ENCODE data around the gene RASEF. TPM values are rescaled to one million over a fixed set of nuclear protein-coding genes. Genes with fewer than 3 reads are reported as not detected.
A peak's percentile ranks its signal among the peaks of the same experiment; 100 is the strongest.
"Not testable (repeated sequence)": the region's sequence is repeated elsewhere in the genome, so short reads cannot be mapped to it uniquely, and the experiment has no call there.

The RASEF gene
- total RNA-seq, 1 experiment from 2014 or later, result not detected

DNA sequence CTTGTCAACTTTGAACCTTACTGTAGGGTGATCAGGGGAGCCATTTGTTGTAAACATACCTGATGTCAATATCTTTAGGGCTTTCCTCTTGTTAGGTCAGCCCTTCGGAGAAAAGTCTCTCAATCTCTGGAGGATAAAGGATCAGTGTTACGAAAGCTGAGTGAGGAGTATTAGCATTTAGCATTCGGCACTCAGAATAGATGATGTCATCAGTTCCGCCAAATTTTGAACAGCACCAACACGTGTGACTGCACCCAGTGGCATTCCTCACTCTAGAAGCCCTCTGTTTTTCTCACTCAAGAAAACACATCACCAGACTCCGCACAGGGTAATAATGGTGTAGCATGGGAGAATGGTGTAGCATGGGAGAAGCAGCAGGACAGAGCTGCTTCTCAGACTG is 87.8 kb downstream of the RASEF start:
- no peak for DNase-seq (ENCODE audit: low read depth)

DNA sequence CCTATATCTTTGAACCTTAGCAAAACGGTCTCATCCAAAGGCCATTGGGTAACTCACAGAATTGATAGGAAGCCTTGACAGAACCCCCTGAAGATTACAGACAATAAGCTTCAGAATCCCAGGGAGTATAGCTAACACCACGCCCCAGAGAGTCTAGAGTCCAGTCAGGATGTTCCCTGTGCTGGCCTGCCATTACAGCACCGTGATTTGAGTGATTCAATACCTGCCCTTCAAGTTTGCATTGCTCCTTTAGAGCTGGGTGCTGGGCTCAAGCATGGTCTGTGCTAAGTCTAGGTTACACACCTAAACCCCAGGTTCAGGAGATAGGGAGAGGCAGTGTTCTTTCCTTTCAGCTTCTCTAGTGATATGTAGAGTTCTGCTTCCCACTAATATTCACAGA is 90.5 kb downstream of the RASEF start:
- DNase-seq (ENCODE audit: low read depth), result no peak

DNA sequence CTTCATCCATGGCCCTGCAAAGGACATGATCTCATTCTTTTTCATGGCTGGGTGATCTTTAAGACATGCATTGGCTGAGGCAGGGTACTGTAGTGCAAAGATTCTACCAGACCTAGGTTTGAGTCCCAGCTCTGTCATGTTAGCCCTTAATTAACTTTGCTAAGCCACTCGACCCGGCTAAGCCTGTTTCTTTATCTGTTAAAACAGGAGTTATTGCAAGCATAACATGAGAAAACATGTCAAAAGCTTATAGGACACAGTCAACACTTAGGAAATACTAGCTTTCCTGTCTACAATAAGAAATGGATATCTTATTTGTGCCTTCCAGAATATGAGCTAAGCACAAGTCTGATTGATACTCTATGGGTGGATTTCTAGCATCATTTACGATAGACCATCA is 92.6 kb downstream of the RASEF start:
- DNase-seq (ENCODE audit: low read depth), result no peak

DNA sequence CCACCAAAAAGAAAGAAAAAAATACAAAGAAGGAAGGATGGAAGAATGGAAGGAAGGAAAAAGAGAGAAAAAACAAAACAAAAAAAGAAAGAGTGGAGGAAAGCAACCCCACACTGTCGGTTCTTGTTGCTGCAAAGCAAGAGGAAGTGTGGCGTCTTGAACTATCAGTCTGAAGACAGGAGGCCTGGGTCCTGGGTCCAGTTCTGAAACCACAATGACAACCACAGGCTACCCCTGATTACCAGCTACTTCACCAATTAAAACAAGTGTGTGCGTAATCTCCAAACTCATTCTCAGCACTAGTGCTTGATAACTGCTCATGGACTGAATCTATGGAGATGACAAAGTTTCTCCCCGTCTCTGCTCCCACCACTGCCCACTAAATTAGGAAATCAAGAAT is 93.7 kb downstream of the RASEF start:
- no peak for DNase-seq (ENCODE audit: low read depth)

DNA sequence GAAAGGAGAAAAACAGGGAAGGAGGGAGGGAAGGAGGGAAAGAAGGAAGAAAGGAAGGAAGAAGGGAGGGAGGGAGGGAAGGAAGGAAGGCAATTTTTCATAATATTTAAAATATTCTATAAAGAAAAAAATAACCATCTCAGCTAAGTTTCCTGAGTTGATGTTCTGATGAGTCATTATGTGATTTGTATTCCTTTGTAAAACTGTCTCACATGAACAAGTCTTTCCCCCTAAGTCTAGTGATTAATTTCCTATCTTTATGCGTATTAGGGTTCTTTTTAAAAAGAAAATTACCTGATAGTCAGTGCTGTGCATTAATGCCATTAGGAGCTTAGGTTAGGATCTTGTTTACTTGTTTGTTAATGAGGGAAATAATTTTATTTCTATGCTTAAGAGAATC is 94.1 kb downstream of the RASEF start:
- no peak for DNase-seq (ENCODE audit: low read depth)

DNA sequence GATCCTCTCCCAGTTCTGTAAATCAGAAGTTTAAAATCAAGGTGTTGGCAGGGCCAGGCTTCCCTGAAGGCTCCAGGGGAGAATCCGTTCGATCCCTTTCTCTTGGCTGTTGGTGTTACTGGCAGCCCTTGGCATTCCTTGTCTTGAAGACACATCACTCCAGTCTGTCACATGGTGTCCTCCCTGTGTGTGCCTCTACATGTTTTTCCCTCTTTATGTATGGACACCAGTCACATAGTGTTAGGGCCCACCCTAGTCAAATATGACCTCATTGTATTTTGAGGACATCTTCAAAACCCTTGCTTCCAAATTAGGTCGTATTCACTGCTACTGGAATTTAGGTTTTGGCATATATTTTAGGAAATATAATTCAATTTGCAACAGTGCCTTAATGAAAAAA is 94.6 kb downstream of the RASEF start:
- DNase-seq (ENCODE audit: low read depth), result no peak

DNA sequence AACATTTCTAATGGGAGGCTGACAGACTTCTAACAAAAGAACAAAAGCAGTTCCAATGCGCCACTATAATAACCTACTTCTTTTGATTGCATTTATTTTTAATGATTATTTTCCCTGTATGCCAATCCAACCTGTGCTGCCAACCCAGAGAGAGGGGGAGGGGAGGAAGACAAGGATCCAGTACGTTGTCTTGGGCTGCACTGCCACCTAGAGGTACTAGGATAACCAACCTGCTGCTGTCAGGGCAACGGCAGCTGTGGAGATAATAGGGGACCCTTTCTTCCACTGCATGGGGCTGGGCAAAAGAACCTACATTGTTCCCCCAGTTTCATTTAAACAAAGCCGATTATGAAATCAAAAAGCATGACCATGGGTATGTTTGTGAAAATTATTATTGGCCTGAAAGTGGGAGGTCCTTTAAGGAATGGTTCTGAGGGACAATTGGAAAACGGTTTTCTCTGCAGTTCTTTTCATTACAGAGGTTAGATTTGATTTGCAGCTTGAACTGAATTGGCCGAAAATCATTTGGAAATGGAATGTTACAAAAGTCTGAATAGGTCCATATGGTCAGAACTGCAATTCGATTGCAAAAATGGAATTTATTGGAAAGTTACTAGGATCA is 101.3 kb downstream of the RASEF start:
- DNase-seq (ENCODE audit: low read depth), result peak; percentile 56

DNA sequence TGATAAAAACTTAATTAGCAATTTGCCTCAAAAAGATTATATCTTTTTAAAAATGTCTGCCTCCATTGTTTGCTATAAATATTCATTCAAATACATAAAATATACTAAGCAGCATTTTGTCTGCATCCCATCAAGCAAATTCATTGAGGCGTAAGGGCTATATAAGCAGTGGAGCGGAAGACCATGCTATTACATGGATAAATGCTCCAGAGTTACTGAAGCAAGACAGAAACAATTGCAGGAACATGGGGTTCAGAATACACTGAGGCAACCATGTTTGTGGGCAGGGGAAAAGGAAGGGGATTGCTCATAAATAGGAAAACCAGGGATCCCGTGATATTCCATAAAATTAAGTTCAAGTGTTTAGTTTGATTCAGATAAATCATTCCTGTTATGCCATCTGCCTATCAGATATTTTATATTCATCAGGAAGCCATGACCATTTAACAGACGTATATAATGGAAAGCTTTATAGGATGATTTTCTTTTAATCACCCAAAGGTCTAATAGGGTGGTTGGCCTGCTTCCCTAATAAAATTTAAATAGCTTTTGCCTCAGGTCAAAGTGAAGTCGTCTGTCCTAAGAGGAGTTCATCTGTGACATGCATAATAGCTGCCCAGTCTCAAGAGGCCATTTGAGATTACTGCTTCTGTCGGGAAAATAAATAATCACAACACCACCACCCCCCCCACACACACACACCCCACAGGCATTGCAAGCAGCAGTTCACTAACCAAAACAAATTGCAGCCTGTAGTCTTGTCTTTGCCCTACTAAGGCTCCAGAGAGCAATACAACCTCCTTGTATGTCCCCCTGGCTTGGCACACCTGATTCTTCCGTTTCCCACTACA is 105.2 kb downstream of the RASEF start:
- no peak for DNase-seq (ENCODE audit: low read depth)

DNA sequence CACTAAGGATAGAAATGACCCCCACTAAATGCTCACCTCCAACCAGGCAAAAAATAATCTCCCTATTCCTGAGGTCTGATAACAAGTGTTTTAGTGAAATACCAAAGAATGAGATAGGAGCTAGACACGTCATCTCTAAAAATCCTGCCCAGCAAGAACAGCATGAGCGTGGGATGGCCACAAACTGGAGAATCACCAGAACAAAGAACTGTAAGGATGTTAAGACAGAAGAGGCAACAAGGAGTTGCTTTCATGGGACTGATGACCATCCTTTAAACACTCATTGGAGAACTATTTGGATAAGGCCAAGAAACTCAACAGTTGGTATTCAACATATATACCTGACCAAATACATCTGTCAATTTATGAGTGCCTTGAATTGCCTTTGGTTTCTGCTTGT is 113.7 kb downstream of the RASEF start:
- DNase-seq (ENCODE audit: low read depth), result no peak

DNA sequence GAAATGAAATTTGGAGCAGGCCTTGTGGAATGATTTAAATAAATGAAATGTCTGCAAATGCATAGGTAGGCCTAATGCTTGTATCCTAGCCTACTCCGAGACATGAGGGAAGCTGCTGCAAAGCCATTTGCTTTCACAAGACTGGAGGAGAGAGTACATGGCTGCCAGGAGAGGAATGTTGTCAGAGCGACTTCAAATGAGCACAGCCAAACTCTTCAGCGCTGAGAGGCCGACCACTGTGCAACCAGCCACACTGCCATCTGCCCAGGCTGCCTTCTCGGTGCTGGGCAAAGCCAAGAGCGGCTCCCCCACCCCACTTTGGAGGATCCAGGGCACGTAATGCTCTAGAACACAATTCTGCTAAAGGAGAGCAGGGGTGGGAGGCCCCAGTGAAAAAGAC is 122.6 kb downstream of the RASEF start:
- DNase-seq (ENCODE audit: low read depth), result no peak

DNA sequence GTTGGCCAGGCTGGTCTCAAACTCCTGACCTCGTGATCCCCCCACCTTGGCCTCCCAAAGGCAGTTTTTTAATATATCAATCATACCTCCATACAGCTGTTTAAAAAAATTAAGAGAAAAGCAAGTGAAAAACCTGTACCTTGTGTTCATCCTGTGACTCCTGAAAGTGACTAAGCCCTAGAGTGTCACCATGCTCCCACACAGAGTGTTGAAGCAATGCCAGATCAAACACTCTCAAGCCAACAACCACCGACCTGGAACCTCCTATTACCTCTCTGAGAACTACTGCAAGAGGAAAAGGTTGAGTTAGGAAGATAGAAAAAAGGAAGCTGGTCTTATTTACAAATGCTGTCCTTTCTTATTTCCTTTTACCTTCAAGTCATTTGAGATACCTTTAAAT is 123.5 kb downstream of the RASEF start:
- DNase-seq (ENCODE audit: low read depth), result no peak

DNA sequence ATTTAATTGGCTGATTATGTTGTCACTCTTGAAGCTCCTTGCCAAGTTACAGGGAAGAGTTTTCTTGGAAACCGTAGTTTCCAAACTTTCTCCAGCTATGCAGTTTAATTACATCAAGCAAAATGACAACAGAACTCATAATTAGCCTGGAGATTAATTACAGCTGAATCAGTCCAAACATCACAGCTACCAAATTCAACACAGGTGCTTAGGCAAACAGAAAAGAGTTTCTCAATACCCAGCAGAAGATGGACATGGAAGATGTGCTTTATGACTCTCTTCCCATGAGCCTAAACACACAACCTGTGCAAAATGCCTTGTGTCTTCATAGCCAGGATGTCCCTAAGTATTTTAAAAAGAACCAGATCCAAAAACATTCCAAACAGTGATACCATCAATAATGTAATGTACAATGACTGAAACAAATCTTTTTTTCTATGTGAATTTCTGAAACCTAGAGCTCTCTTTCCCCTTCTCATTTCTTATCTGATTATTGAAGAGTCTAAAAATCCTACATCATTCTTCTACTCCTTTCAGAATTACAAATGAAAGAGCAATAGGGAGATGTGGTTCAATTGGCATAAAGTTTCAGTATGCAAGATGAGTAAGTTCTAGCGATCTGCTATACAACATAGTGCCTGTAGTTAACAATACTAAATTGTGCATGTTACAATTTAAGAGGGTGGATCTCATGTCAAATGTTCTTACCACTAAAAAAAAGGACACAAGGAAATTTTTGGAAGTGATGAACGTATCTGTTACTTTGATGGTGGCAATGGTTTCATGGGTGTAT is 124.3 kb downstream of the RASEF start:
- no peak for DNase-seq (ENCODE audit: low read depth)

DNA sequence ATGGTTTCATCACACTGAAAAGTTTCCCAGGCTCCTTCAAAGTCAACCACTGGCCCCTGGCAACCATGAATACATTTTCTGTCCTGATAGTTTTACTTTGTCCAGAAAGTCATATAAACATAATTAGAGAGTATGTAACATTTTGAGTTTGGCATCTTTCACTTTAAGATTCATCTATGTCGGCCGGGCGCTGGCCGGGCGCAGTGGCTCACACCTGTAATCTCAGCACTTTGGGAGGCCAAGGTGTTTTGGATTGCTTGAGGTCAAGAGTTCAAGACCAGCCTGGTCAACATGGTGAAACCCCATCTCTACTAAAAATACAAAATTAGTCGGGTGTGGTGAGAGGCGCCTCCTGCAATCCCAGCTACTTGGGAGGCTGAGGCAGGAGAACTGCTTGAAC is 126.4 kb downstream of the RASEF start:
- not testable (repeated sequence) for DNase-seq (ENCODE audit: low read depth)

DNA sequence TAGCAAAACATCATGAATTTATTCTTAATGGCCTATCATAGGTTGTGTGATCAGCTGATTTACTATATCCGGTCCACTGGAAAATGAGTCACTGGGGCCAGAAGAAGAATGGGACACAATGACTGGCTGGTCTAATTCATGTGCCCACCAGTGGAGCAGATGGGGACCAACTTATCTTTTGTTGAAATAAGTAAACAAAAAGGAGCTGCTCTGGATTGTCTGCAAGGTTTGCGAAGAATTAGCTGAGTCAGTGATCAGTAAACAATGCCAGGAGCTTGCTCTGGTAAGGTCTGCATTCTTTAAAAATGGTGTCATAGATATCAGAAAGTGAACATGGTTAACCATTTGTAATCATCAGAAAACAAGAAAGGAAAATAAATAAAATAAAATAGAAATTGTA is 128.0 kb downstream of the RASEF start:
- peak; percentile 5 for DNase-seq (ENCODE audit: low read depth)

DNA sequence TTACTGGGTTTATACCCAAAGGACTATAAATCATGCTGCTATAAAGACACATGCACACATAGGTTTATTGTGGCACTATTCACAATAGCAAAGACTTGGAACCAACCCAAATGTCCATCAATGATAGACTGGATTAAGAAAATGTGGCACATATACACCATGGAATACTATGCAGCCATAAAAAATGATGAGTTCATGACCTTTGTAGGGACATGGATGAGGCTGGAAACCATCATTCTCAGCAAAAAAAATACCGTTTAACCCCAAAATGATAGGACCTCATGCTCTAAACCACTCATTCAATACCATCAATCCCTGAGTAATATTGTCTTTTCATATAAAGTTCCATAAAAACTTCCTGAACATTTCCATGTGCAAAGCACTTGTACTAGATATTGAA is 128.9 kb downstream of the RASEF start:
- not testable (repeated sequence) for DNase-seq (ENCODE audit: low read depth)

DNA sequence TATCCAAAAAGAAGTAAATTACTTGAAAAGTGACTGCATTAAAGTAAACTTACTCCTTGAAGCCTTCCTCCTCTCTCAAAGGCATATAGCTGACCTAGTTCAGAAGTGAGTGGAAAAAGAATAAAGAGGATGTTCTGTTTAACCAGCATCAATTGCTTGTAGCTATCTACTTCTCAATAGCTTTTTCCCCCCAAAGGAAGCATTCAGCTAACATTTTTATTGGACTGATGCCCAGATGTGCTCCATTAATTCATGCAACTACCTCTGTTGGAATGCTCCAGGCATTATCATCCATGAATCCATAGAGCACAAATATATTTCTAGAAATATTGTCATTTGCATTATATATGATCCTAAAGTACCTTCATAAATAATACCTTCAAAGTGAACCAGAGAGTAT is 132.8 kb downstream of the RASEF start:
- no peak for DNase-seq (ENCODE audit: low read depth)
